B cell (primary cell): ENCODE results near the gene AIG1. TPM values are rescaled to one million over a fixed set of nuclear protein-coding genes. Genes with fewer than 3 reads are reported as not detected.

Source experiments
- ATAC-seq: fragments of 200-7000 bp; cut with Tn5 transposase; one replicate; pipeline ENCODE4 v1.10.0; 2021; ENCODE audit warnings: low read depth, mild to moderate bottlenecking, moderate number of reproducible peaks, moderate library complexity
- CTCF ChIA-PET: fragments of 350-600 bp; sonication (Branson Sonifier 250); formaldehyde crosslinking; loops from one replicate; lab custom pipeline; 2021; ENCODE audit warnings: antibody characterized with exemption, inconsistent platforms; lab: Charles Lee
- POLR2A ChIA-PET: fragments of 350-600 bp; sonication (Branson Sonifier 250); formaldehyde crosslinking; loops from one replicate; lab custom pipeline; 2021; ENCODE audit warnings: antibody characterized with exemption; lab: Charles Lee
- DNase-seq: peaks from one replicate; pipeline ENCODE4 v3.0.0; 2013
- H2AFZ ChIP-seq: 2 replicates; pipeline ENCODE4 v1.6.1; 2012; ENCODE audit warnings: mild to moderate bottlenecking, low read depth, low read length; ENCODE audit not compliant: insufficient read depth, poor library complexity, severe bottlenecking
- H3K27ac ChIP-seq, 2 donors: 1 replicate in 1 of 2; 2 replicates in 1 of 2; pipeline ENCODE4 v1.5.1; 2012 to 2013; ENCODE audit warnings: low read length in 2 of 2, mild to moderate bottlenecking in 2 of 2, moderate library complexity in 1 of 2
- H3K27me3 ChIP-seq, 4 experiments: fragments of 200-600 bp in 1 of 4; sonication (generic) in 1 of 4; replicated peaks in 1 of 4; 1 replicate in 2 of 4; 2 replicates in 2 of 4; pipeline versions ENCODE4 v1.6.1 to v1.7.0; 2013 to 2016; ENCODE audit warnings: low read length in 3 of 4, mild to moderate bottlenecking in 2 of 4, mixed read lengths in 1 of 4, moderate library complexity in 1 of 4; ENCODE audit not compliant: insufficient read depth in 4 of 4, control insufficient read depth in 3 of 4; ENCODE audit errors: control extremely low read depth in 1 of 4
- H3K36me3 ChIP-seq, 2 experiments: replicated peaks in 1 of 2; 1 replicate in 1 of 2; 2 replicates in 1 of 2; pipeline versions ENCODE4 v1.6.1 to v1.7.1; 2013; ENCODE audit warnings: low read length in 1 of 2; ENCODE audit not compliant: insufficient read depth in 2 of 2, control insufficient read depth in 1 of 2; ENCODE audit errors: control extremely low read depth in 1 of 2, extremely low read depth in 1 of 2
- H3K4me1 ChIP-seq, 2 donors: fragments of 200-600 bp in 1 of 2; sonication (generic) in 1 of 2; 1 replicate in 1 of 2; 2 replicates in 1 of 2; pipeline versions ENCODE4 v1.5.1 to v1.6.1; 2013 to 2017; ENCODE audit warnings: low read length in 2 of 2; ENCODE audit not compliant: control insufficient read depth in 2 of 2, insufficient read depth in 2 of 2
- H3K4me2 ChIP-seq: replicated peaks from 2 replicates; pipeline ENCODE3; 2012; ENCODE audit warnings: mild to moderate bottlenecking, low read depth, low read length; ENCODE audit not compliant: poor library complexity, severe bottlenecking
- H3K4me3 ChIP-seq, 5 experiments: fragments of 200-600 bp in 1 of 5; sonication (generic) in 1 of 5; 1 replicate in 3 of 5; 2 replicates in 2 of 5; pipeline versions ENCODE4 v1.5.1 to v1.7.0; 2011 to 2016; ENCODE audit warnings: low read length in 4 of 5, mild to moderate bottlenecking in 4 of 5, low read depth in 2 of 5, control low read depth in 1 of 5, moderate library complexity in 1 of 5; ENCODE audit not compliant: insufficient read depth in 1 of 5; ENCODE audit errors: control extremely low read depth in 1 of 5, extremely low read depth in 1 of 5
- H3K79me2 ChIP-seq: fragments of 200-600 bp; sonication (generic); one replicate; pipeline ENCODE4 v1.6.0; 2016; ENCODE audit warnings: low read length; ENCODE audit not compliant: control insufficient read depth, insufficient read depth
- H3K9ac ChIP-seq: fragments of 200-600 bp; sonication (generic); 2 replicates; pipeline ENCODE4 v1.6.1; 2017; ENCODE audit warnings: mild to moderate bottlenecking, low read length, moderate library complexity
- H3K9me3 ChIP-seq, 3 donors: one replicate each; pipeline versions ENCODE4 v1.6.1 to v1.7.1; 2013; ENCODE audit warnings: low read length in 2 of 3; ENCODE audit not compliant: control insufficient read depth in 2 of 3, insufficient read depth in 1 of 3; ENCODE audit errors: control extremely low read depth in 1 of 3
- H4K20me1 ChIP-seq: 2 replicates; pipeline ENCODE4 v1.6.0; 2012; ENCODE audit warnings: mild to moderate bottlenecking, low read length; ENCODE audit not compliant: insufficient read depth, control insufficient read depth, poor library complexity, severe bottlenecking
- H3K27ac Mint-ChIP-seq: one replicate; pipeline ENCODE4 v1.8.0; 2021; ENCODE audit warnings: mixed read lengths
- H3K27me3 Mint-ChIP-seq: one replicate; pipeline ENCODE4 v1.8.0; 2021; ENCODE audit warnings: mixed read lengths
- H3K4me1 Mint-ChIP-seq: one replicate; pipeline ENCODE4 v1.8.0; 2021; ENCODE audit warnings: mixed read lengths
- H3K4me3 Mint-ChIP-seq: one replicate; pipeline ENCODE4 v1.8.0; 2021; ENCODE audit warnings: mixed read lengths
- H3K9me3 Mint-ChIP-seq: one replicate; pipeline ENCODE4 v1.8.0; 2022; ENCODE audit warnings: mixed read lengths; ENCODE audit not compliant: insufficient read depth
- CTCF ChIP-seq: fragments of 200-600 bp; IDR thresholded peaks from one replicate; pipeline ENCODE4 v1.8.0; 2022; ENCODE audit warnings: antibody characterized with exemption, mild to moderate bottlenecking
- EZH2 ChIP-seq: IDR thresholded peaks from 2 replicates; pipeline ENCODE4 v1.6.1; 2012; ENCODE audit warnings: borderline replicate concordance, low read depth, mild to moderate bottlenecking, moderate library complexity, low read length; ENCODE audit not compliant: insufficient read depth, poor library complexity, severe bottlenecking
- WGBS: methylation state at CpG from one replicate; pipeline ENCODE4 v1.1.5; 2013; ENCODE audit warnings: missing lambda C conversion rate; ENCODE audit not compliant: insufficient coverage; 5-methylcytosine and 5-hydroxymethylcytosine counted together
- intact Hi-C: fragments of 100-400 bp; cut with micrococcal nuclease; formaldehyde crosslinking; loops from one replicate; pipeline ENCODE4 v1.10.0; 2022
- polyA plus RNA-seq: library from polyadenylated mRNA; depleted of rRNA; stranded (reverse); fragments of >200 nt; gene quantifications from 2 replicates; pipeline ENCODE4 v1.2.3, GENCODE V29; 2012
- total RNA-seq, 2 donors: library from RNA; stranded (reverse); fragments of 120-200 nt in 1 of 2; gene quantifications; 1 replicate in 1 of 2; 2 replicates in 1 of 2; pipeline versions ENCODE4 v1.2.3 to v1.2.4, GENCODE V29; 2013 to 2022

Gene AIG1
- total and polyA plus RNA-seq, 2 donors (not counting 1 experiment from before 2014, with no cell fraction given) = 7.0 to 9.0 TPM

GRCh38 chr6:143125455-143125854 lies 64.8 kb downstream of the AIG1 start:
- no peak for ATAC-seq
- Mint-ChIP-seq H3K9me3 (peaks cover 5% of the 10 kb centered on the region), H3K4me3 (no peak overlapping the region), H3K27me3 (no peaks in the 10 kb centered on the region), H3K4me1 (no peaks in the 10 kb centered on the region), H3K27ac (no peak overlapping the region)
- 67% methylated on average over 1 of the region's 3 CpGs for WGBS
- peaks cover 0 to 14% (median 1%) of the 10 kb centered on the region in 3 donors for H3K9me3 ChIP-seq
- no peaks in the 10 kb centered on the region for H3K79me2 ChIP-seq
- no peak overlapping the region for H3K27ac ChIP-seq
- ChIA-PET POLR2A (no interaction called here), CTCF (no interaction called here)
- no peak overlapping the region for H2AFZ ChIP-seq
- H3K36me3 ChIP-seq = no peaks in the 10 kb centered on the region
- H3K4me1 ChIP-seq = no peaks in the 10 kb centered on the region
- H3K4me2 ChIP-seq = no peak overlapping the region
- no peak for TF ChIP-seq EZH2
- no peak for TF ChIP-seq CTCF
- no peak overlapping the region for H3K4me3 ChIP-seq
- H4K20me1 ChIP-seq = no peaks in the 10 kb centered on the region
- H3K27me3 ChIP-seq = no peaks in the 10 kb centered on the region
- DNase-seq = no peak
- H3K9ac ChIP-seq = no peak overlapping the region
- intact Hi-C loops = no loop called here

GRCh38 chr6:143125864-143126573 lies 65.3 kb downstream of the AIG1 start:
- H3K9me3 ChIP-seq = peaks cover 1 to 9% (median 5%) of the 10 kb centered on the region in 3 donors
- Mint-ChIP-seq H3K27ac (no peak overlapping the region), H3K27me3 (no peaks in the 10 kb centered on the region), H3K4me3 (no peak overlapping the region), H3K4me1 (no peaks in the 10 kb centered on the region), H3K9me3 (peaks cover 4% of the 10 kb centered on the region)
- no peaks in the 10 kb centered on the region for H4K20me1 ChIP-seq
- H3K36me3 ChIP-seq = no peaks in the 10 kb centered on the region
- intact Hi-C loops = no loop called here
- TF ChIP-seq EZH2 (no peak), CTCF (no peak)
- H3K27me3 ChIP-seq = no peaks in the 10 kb centered on the region
- H3K4me3 ChIP-seq = no peak overlapping the region
- H3K79me2 ChIP-seq = no peaks in the 10 kb centered on the region
- ATAC-seq = no peak
- no peak overlapping the region for H3K9ac ChIP-seq
- no peak overlapping the region for H2AFZ ChIP-seq
- WGBS = 91% methylated on average over 7 of the region's 12 CpGs
- no peak overlapping the region for H3K27ac ChIP-seq
- CTCF ChIA-PET = no interaction called here
- POLR2A ChIA-PET = no interaction called here
- no peaks in the 10 kb centered on the region for H3K4me1 ChIP-seq
- H3K4me2 ChIP-seq = no peak overlapping the region
- no peak for DNase-seq
